K562 (cell line): Measurements from ENCODE around the gene MTG2. TPM values are rescaled to one million over a fixed set of nuclear protein-coding genes. Genes with fewer than 3 reads are reported as not detected.

Experiments
- HDAC2 ChIP-seq: fragments of 450-650 bp; IDR thresholded peaks from 2 replicates; pipeline ENCODE4 v1.6.1; 2016; ENCODE audit warnings: mild to moderate bottlenecking
- MYC ChIP-seq, 2 experiments: fragments of 250-450 bp in 1 of 2; sonication (Bioruptor Pico) in 1 of 2; IDR thresholded peaks; 2 replicates each; pipeline versions ENCODE4 v1.5.1 to v1.6.1; 2012 to 2021; ENCODE audit warnings: low read depth in 2 of 2, borderline replicate concordance in 1 of 2, improper control_type of control experiment in 1 of 2, low read length in 1 of 2, mild to moderate bottlenecking in 1 of 2, moderate library complexity in 1 of 2
- RAD21 ChIP-seq, 2 experiments: fragments of 250-450 bp in 1 of 2; fragments of 450-650 bp in 1 of 2; sonication (Bioruptor Pico) in 1 of 2; formaldehyde crosslinking in 1 of 2; IDR thresholded peaks in 1 of 2; conservative IDR thresholded peaks in 1 of 2; 2 replicates each; pipeline versions ENCODE4 v1.4.0 to v1.8.0; 2020 to 2022; ENCODE audit warnings: mild to moderate bottlenecking in 2 of 2, moderate library complexity in 1 of 2
- SOX6 ChIP-seq: fragments of 450-650 bp; IDR thresholded peaks from 2 replicates; pipeline ENCODE4 v1.6.1; 2014; ENCODE audit warnings: mild to moderate bottlenecking
- ZFP36 ChIP-seq: fragments of 150-350 bp; IDR thresholded peaks from 2 replicates; pipeline ENCODE4 v1.6.1; 2018; ENCODE audit warnings: low read length, low read depth; ENCODE audit not compliant: partially characterized antibody
- polyA plus RNA-seq, 8 experiments: library from polyadenylated mRNA; depleted of rRNA in 4 of 8; stranded (reverse) in 5 of 8; unstranded in 3 of 8; fragments of >200 nt; fragmentation: Nextera tagmentation in 2 of 8; fragmentation: Illumina TruSeq in 1 of 8; extraction: Ambion mirVana in 2 of 8; extraction: Trizol in 1 of 8; gene quantifications; 2 replicates each; pipeline versions ENCODE4 v1.2.1 to v1.2.3, GENCODE V29; 2011 to 2014; ENCODE audit warnings: inconsistent platforms in 1 of 8, missing spikeins in 1 of 8
- total RNA-seq, 7 experiments: library from RNA; depleted of rRNA in 6 of 7; stranded (reverse); fragments of >200 nt in 6 of 7; fragmentation: Illumina TruSeq in 2 of 7; extraction: Trizol in 2 of 7; gene quantifications; 2 replicates each; pipeline versions ENCODE4 v1.2.1 to v1.2.3, GENCODE V29; 2011 to 2021; ENCODE audit warnings: low replicate concordance in 1 of 7
- TF ChIP-seq, protein P1 (sequence below): sonication (generic); formaldehyde crosslinking; IDR thresholded peaks from 2 replicates; pipeline ENCODE4 v1.8.0; 2022; ENCODE audit warnings: missing genetic modification reagents, mild to moderate bottlenecking, moderate library complexity, borderline replicate concordance

Gene MTG2
- total and polyA plus RNA-seq, 9 of the 15 experiments (the other 6 are each of a cell fraction or from before 2014, with no cell fraction given): 8.7 to 67.5 (median 44.5) TPM

DNA sequence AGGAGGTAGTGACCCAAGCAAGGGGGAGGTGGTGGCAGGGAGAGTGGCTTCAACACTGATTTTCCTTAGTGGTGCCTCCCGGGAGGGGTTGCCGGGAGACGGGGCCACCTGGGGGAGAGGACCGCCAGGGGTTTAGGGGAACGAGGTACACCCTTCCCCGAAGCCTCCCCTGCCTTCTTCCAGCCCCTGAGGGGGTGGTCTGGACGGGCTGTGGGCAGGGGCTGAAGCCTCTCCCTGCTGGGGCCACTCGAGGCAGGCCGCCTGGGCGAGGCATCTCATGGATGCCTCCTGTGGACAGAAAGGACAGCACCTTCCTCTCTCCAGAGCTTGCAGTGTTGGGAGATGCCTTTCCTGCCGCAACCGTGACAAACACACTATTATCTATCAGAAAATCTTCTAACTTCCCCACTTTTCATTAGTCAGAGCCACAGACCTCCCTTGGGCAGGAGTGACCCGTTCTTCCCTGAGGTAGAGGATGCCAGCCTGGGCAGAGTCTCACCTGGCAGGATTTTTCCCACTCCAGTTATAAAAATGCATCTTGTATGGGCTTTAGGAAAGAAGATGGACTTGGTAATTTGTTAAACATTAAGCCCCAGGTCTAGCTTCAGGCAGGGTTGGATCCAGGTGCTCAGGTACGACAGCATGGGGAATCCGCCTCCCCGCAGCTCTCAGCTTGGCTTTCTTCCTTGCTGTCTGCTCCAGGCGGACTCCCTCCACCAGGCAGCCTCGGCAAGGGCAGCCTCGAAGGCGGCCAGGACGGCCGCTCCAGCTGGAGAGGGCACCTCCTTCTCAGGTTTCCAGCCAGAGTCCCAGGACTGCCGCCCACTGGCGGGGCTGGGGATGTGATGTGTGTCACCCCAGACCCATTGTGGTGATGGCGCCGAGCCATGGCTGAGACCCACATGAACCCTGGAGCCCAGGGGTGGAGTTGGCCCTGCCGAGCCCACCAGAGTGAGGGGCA is 26.2 kb downstream of the MTG2 start (continued):
- peak in 1 of 2 experiments; percentile 40; a peak in 2 of 4 replicates for TF ChIP-seq RAD21 (CRISPR knock-in tag; conservative IDR thresholded peaks at IDR 0.05 in 1 of 2, IDR thresholded peaks at IDR 0.05 in 1 of 2)
- TF ChIP-seq, protein P1, sequence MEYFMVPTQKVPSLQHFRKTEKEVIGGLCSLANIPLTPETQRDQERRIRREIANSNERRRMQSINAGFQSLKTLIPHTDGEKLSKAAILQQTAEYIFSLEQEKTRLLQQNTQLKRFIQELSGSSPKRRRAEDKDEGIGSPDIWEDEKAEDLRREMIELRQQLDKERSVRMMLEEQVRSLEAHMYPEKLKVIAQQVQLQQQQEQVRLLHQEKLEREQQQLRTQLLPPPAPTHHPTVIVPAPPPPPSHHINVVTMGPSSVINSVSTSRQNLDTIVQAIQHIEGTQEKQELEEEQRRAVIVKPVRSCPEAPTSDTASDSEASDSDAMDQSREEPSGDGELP (CRISPR knock-in tag): peak; percentile 86
- TF ChIP-seq MYC (IDR thresholded peaks at IDR 0.05; ENCODE audit: low read depth, low read length): no peak
- no peak for TF ChIP-seq MYC (CRISPR knock-in tag; IDR thresholded peaks at IDR 0.05; ENCODE audit: borderline replicate concordance, low read depth)
- no peak for TF ChIP-seq HDAC2
- TF ChIP-seq SOX6: no peak
- peak; percentile 43 for TF ChIP-seq ZFP36
